ENCODE data around the gene ZNF467.
A peak's percentile ranks its signal among the peaks of the same experiment; 100 is the strongest.

Gene ZNF467

GRCh38 chr7:149729586-149729982, 43.8 kb downstream of the ZNF467 start:
- DNase-seq (ENCODE audit: low read depth, low spot score): no peak

- no peak for DNase-seq (ENCODE audit: low read depth, low spot score)
These were observed 44.7 kb downstream of the ZNF467 start for GRCh38 chr7:149728491-149729375.

GRCh38 chr7:149727899-149728476, 45.4 kb downstream of the ZNF467 start:
- no peak for DNase-seq (ENCODE audit: low read depth, low spot score)

- DNase-seq (ENCODE audit: low read depth, low spot score): no peak
These were observed 46.1 kb downstream of the ZNF467 start for GRCh38 chr7:149727053-149727898.

GRCh38 chr7:149725916-149726315, 47.5 kb downstream of the ZNF467 start:
- no peak for DNase-seq (ENCODE audit: low read depth, low spot score)

GRCh38 chr7:149725426-149725821, 48.0 kb downstream of the ZNF467 start:
- DNase-seq (ENCODE audit: low read depth, low spot score): no peak

- no peak for DNase-seq (ENCODE audit: low read depth, low spot score)
These were observed 48.5 kb downstream of the ZNF467 start for GRCh38 chr7:149724661-149725425.

GRCh38 chr7:149723795-149724495, 49.4 kb downstream of the ZNF467 start:
- no peak for DNase-seq (ENCODE audit: low read depth, low spot score)

- DNase-seq (ENCODE audit: low read depth, low spot score): no peak
These were observed 50.2 kb downstream of the ZNF467 start for GRCh38 chr7:149723082-149723767.

- no peak for DNase-seq (ENCODE audit: low read depth, low spot score)
These were observed 50.9 kb downstream of the ZNF467 start for GRCh38 chr7:149722356-149722957.

GRCh38 chr7:149721084-149721601, 52.2 kb downstream of the ZNF467 start:
- no peak for DNase-seq (ENCODE audit: low read depth, low spot score)

GRCh38 chr7:149720372-149721083, 52.9 kb downstream of the ZNF467 start:
- no peak for DNase-seq (ENCODE audit: low read depth, low spot score)

- peak; percentile 65 for DNase-seq (ENCODE audit: low read depth, low spot score)
These were observed 53.5 kb downstream of the ZNF467 start for GRCh38 chr7:149719912-149720335.

- peak; percentile 66 for DNase-seq (ENCODE audit: low read depth, low spot score)
These were observed 54.1 kb downstream of the ZNF467 start for GRCh38 chr7:149719050-149719899.

GRCh38 chr7:149718730-149719049, 54.7 kb downstream of the ZNF467 start:
- DNase-seq (ENCODE audit: low read depth, low spot score): no peak

- no peak for DNase-seq (ENCODE audit: low read depth, low spot score)
These were observed 55.9 kb downstream of the ZNF467 start for GRCh38 chr7:149717481-149717880.

GRCh38 chr7:149716932-149717307, 56.5 kb downstream of the ZNF467 start:
- no peak for DNase-seq (ENCODE audit: low read depth, low spot score)
